ENCODE results near the gene FARP2.

- TF ChIP-seq, protein P1, sequence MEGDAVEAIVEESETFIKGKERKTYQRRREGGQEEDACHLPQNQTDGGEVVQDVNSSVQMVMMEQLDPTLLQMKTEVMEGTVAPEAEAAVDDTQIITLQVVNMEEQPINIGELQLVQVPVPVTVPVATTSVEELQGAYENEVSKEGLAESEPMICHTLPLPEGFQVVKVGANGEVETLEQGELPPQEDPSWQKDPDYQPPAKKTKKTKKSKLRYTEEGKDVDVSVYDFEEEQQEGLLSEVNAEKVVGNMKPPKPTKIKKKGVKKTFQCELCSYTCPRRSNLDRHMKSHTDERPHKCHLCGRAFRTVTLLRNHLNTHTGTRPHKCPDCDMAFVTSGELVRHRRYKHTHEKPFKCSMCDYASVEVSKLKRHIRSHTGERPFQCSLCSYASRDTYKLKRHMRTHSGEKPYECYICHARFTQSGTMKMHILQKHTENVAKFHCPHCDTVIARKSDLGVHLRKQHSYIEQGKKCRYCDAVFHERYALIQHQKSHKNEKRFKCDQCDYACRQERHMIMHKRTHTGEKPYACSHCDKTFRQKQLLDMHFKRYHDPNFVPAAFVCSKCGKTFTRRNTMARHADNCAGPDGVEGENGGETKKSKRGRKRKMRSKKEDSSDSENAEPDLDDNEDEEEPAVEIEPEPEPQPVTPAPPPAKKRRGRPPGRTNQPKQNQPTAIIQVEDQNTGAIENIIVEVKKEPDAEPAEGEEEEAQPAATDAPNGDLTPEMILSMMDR (conservative IDR thresholded peaks at IDR 0.05 in 1 of 2, IDR thresholded peaks at IDR 0.05 in 1 of 2; ENCODE audit: low read depth in 1 of 2, low read length in 2 of 2): no peak
- no peak for TF ChIP-seq EZH2 (IDR thresholded peaks at IDR 0.05; ENCODE audit: low read length, missing control alignments)
Measured at GRCh38 chr2:241534701-241535375, 178.8 kb downstream of the FARP2 start.
